Hippocampal formation (tissue), 2 donors: Measurements from ENCODE around the gene CGRRF1.

Experiments
- DNase-seq, 2 donors: peaks; one replicate each; lab custom pipeline; 2025; lab: John Stamatoyannopoulos, UW

CGRRF1 gene

DNA sequence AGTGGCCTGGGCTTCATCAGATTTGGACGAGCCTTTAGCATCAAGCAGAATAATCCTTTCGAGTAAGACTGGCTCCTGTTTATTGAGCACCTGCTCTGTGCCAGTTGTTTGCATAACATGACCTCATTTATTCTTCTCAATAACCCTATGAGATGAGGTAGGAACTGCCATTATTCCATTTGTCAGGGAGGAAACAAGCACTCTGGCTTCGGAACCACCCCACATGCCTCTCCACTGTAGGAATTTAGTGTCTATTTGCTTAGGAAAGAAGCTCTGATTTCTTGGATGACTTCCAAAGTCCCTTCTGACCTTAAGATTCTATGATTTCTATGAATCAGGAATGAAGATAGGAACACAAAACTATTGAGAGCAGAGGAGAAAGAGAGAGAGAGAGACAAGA, 68.3 kb downstream of the CGRRF1 start:
- no peak for DNase-seq

DNA sequence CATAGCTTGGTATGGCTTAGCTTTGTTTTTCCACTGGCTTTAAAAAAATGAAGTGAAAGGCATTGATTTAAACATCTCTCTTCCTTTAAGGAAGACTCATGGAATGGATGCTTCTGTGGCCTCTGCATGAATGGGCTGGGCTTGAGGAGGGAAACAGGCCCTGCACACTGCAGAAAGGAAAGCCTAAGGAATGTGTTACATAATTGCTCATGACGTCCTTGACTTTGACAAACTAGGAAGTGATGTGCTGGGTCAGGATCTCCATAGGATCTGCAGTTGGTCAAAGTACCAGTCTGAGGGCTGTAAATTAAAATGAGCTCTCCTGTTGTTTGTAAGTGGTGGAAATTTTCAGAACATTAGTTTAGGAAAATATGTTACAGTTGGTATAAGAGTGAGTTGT, 69.9 kb downstream of the CGRRF1 start:
- no peak for DNase-seq

DNA sequence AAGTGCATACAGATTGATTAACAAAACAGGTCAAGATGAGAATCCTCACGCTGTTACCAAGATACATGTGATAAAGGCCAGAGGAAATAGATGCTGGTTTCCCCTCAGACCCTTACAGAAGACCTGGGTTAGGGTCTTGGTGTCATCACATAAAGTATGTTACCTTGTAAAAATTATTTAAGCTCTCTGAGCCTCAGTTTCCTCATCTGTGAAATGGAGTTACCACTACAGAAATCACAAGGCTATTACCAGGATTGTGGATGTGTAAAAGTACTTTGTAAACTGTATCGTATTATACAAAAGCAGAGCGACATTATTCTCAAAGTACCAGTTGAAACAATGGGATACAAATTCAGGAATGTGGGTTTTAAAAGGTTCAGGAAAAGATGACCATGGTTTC, 71.2 kb downstream of the CGRRF1 start:
- no peak for DNase-seq

DNA sequence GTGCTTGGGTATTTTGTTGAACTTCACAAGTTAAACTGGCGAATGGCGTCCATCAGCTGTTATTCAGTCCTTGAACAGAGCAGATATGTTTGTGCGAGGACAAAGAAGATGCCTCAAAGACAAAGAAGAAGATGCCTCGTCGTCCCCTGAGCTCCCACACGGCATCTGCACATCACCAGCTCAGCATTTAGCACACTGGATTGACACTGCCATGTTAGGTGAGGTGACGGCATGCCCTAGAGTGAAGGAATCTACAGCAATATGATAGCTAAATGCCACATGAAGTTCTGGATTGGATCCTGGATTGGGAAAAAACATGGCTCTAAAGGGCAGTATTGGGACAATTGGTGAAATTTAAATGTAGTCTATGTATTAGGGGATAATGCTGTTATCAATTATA, 72.6 kb downstream of the CGRRF1 start:
- no peak for DNase-seq

- DNase-seq: no peak
Observed at GRCh38 chr14:54584097-54584496, 74.4 kb downstream of the CGRRF1 start.

DNA sequence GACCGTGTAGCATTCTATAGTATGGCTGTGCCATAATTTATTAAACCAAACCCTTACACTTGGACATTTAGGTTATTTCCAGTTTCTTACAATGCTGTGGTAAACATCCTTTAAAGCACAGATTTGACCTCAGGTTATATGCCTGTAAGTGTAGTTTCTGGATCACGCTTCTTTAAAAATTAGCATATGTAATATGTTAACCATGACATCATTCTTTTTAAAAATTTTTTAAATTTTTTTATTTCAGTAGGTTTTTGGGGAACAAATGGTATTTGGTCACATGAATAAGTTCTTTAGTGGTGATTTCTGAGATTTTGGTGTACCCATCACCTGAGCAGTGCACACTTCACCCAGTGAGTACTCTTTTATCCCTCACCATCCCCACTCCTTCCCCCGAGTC, 75.5 kb downstream of the CGRRF1 start:
- DNase-seq: no peak
